AML-193 (cell line): Measurements from ENCODE around the gene RRAS.
"Not testable (repeated sequence)": the region's sequence is repeated elsewhere in the genome, so short reads cannot be mapped to it uniquely, and the experiment has no call there.

ENCODE experiments used
- DNase-seq, 2 experiments: peaks; one replicate each; lab custom pipeline; 2025; lab: John Stamatoyannopoulos, UW

RRAS gene

DNA sequence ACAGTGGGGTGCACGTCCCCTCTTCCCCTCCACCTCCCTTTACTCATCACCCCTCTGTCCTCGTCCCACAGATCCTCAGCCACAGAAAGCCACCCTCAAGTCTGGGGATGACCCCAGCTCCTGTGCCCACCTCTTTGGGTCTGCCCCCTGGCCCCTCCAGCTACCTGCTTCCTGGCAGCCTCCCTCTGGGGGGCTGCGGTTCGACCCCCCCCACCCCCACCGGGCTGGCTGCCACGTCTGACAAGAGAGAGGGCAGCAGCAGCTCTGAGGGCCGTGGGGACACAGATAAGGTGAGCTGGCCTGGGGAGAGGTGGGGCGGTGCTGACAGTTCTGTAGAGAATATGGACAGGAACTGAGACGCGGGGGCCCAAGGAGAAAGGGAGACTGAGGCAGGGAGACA is 14.6 kb upstream of the RRAS start:
- no peak for DNase-seq

DNA sequence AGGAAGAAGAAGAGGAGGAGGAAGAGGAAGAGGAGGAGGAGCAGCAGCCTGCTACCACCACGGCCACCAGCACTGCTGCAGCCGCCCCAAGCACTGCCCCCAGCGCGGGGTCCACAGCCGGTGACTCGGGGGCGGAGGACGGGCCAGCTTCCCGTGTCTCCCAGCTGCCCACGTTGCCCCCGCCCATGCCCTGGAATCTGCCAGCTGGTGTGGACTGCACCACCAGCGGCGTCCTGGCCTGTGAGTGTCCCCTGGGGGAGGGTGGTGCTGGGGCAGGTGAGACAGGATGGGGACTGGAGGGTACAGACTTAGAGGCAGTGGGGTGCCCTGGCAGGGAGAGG is 13.5 kb upstream of the RRAS start:
- DNase-seq, result no peak

GRCh38 chr19:49652551-49653465 is 12.9 kb upstream of the RRAS start:
- DNase-seq, result no peak

GRCh38 chr19:49651820-49652550 is 12.0 kb upstream of the RRAS start:
- no peak for DNase-seq

- no peak for DNase-seq
These were observed 11.3 kb upstream of the RRAS start for GRCh38 chr19:49651029-49651819.

DNA sequence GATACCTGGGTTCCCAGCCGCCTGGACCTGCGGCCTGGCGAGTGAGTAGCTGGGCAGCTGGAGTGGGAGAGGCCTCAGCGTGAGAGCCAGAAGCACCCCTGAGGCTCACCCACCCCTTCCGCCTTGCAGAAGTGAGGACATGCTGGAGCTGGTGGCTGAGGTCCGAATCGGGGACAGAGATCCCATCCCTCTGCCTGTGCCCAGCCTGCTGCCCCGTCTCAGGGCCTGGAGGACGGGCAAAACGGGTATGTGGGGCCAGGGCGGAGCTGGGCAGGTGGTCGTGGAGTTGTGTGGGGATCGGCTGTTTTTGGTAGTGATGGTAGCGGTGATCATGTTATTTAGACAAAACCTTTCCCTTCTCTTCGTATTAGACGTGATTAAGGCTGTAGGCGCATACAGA is 6.6 kb upstream of the RRAS start:
- no peak for DNase-seq

DNA sequence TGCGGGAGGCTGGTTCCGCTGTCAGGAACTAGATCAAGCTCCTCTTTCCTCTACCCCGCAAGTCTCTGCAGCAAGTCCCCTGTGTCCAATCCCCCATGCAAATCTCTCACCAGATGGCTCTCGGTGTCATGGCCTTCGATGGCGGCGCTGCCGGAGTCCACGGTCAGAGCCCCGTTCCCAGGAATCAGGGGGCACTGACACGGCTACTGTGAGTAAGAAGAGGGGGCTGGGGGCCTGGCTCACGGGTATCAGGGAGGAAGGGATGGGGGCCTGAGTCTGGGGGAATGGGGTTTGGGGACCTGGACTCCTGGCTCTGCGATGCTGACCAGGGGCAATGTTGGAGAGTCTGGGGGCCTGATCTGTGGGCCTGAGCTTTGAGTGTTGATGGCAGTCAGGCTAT is 6.1 kb upstream of the RRAS start:
- DNase-seq, result no peak

GRCh38 chr19:49645592-49645991 is 5.6 kb upstream of the RRAS start:
- no peak for DNase-seq

GRCh38 chr19:49643466-49643865 is 3.5 kb upstream of the RRAS start:
- DNase-seq, result no peak

DNA sequence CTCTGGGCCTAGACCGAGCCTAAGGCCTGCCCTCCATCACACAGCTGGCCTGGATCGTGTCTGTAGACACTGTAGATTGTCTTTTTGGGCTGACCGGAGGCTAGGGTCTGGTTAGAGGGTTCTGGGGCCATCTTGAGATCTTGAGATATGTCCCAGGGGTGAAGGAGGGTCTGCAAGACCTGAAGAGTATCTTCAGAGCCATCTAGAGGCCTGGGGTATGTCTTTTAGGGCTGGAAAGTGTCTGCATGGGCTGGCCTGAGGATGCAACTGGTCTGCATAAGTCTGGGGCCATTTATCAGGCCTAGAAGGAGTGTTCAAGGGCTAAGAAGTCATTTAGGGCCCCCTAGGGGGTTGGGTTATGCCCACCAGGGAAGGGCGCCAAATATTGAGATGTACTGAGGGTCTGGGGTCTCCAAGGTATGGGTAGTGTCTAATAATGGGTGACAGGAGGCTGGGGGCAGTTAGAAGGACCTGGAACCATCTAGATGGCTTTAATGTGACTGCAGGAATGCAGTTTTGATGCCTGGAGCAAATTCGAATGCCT is 2.6 kb upstream of the RRAS start:
- DNase-seq, result no peak

DNA sequence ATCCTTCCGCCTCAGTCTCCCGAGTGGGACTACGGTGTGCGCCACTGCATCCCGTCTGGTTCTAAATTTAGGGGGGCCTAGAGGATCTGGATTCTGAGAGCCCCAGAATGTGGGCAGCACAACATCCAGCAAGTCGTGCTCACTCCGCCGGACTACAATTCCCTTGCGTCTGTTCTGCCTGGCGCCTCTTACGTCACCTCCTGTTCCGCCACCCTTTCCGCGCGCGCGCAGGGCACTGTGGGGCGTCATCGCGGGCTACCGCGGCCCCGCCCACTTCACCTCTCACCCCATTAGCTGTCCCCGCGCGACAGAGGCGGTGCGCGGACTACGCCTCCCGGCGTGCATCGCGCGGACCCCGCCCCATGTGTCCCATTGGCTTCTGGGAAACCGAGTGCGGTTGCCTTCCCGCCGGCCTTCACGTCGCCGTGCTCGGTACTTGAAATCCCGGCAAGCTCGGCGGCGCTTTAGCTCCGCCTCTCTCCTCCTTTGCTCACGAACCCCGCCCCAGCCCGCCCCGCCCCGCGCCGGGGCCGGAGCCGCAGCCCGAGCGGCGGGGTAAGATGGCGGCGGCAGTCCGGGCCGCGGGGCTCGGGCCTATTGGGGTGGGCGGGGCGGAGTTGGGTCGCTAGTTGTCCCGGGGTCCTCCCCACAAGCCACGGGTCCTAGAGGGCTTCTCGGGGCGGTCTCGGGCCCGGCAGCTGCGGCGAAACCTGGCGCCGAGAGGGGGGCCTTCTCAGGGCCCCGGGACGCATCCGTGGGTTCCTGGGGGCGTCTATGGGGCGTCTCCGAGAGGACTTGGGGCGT is 1.9 kb upstream of the RRAS start, which contains the start of gene SCAF1:
SCAF1 (plus strand) TSS at position 522 of the 804 bp plus-strand sequence. CDS start 2,818 bp downstream, outside the sequence.
- peak; percentile 96 to 98 for DNase-seq

GRCh38 chr19:49639401-49640112 is 386 bp downstream of the RRAS start:
- no peak for DNase-seq

DNA sequence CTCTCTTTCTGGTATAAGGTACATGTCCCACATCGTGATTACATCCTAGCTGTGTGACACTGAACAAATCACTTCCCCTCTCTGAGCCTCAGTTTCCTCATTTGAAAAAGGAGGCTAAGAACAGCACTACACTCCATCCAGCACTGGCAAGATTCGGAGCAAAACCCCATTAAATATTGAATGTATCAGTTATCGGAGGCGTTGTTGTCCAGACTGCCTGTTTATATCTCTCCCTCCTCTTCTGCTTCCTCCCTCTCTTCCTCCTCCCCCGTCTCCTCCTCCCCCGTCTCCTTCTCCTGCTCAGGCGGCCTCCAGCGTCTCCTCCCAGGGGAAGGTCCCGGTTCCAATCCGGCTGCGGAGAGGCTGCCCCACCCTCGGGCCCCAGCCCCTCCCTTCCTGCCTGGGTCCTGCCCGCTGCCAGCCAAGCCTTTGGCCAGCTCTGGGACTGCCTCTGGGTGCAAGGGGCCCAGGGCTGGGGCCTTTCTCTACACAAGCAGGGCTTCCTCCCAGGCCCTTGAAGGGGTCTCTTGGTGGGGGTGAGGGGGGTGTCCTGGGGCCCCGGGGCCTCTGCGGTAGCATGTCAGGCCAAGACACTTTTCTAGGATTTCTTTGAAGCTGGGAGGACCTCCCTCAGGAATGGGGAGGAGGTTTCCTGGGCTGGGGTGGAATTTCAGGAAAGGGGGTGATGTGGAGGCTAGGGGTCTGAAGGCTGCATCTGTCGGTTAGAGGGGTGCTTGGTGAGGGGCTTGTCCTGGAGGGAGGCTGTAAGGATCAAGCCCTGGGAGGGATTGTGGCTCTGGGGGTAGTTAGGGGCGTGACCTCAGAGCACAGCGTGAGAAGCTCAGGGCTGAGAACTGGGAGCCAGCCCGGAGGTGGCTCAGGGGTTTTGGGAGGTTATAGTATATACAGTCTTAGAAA is 1.9 kb downstream of the RRAS start:
- no peak for DNase-seq

DNA sequence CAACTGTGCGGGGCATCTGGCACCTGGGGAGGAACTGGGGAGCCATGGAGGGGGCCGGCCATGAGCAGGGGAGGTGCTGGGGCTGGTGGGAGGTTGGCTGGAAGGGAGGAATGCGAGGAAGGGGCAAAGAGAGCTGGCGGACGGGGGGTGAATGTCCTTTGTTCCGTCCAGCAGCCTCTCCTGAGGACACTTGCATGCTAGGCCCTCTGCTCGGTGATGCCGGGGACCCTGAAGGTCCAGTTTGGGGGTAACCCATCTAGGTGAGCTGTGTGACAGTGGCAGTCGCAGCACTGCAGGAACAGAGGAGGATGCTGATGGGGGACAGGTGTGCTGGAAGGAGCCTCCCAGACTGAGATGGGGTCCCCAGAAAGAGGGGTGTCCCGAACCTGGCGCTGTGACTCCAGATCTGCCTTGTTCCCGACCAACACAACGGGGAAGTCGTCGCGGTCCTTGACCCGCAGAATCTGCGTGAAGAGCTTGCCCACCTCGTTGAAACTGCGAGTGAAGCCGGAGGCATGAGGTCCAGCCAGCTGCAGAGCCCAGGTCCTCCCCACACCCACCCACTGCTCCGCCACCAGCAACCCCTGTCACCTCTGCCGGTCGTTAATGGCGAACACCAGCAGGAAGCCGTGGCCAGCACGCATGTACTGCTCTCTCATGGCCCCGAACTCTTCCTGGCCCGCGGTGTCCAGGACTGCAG is 3.6 kb downstream of the RRAS start:
- no peak for DNase-seq

DNA sequence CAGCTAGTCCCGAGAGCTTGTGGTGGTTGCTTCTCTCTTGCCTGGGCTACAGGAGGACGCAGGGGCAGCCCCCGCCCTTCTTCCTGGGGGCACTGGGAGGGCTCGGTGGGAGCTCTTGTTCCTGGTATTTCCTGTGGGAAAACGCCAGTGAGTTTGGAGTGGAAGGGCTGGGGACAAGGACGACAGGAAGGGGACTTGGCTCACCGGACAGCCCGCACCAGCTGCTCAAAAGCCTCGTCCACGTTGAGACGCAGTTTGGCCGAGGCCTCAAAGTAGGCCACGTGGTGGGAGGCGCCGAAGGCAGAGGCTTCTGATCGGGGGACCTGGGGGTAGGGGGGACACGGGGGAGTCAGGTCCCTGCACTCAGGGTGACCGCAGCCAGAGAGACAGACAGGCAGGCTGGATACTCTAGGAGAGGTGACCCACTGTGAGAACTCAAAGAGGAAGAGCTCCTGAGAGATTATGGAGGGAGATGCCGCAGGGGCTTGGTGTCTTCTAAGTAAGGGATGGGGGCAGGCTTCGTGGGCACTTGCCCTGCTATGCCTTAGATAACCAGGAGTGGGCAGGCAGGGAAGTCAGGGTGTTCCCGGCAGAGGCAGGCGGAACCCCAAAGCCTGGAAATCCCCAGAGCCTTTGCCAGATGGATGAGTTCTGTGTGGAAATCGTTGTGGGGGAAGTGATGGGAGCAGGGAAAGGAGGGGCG is 4.3 kb downstream of the RRAS start:
- no peak for DNase-seq

- DNase-seq, result not testable (repeated sequence)
These were observed 6.7 kb downstream of the RRAS start for GRCh38 chr19:49633273-49633672.

- no peak for DNase-seq
These were observed 7.4 kb downstream of the RRAS start for GRCh38 chr19:49632576-49632975.

- DNase-seq, result no peak
These were observed 8.2 kb downstream of the RRAS start for GRCh38 chr19:49631610-49632192.
